Ishikawa (cell line): ENCODE data around the gene NLGN1.

ENCODE experiments used
- CEBPB ChIP-seq: IDR thresholded peaks from 2 replicates; pipeline ENCODE4 v1.6.1; 2012
- CREB1 ChIP-seq: IDR thresholded peaks from 2 replicates; pipeline ENCODE4 v1.6.1; 2012; ENCODE audit warnings: low read depth
- EP300 ChIP-seq: IDR thresholded peaks from 2 replicates; pipeline ENCODE4 v1.6.1; 2012; ENCODE audit warnings: borderline replicate concordance
- FOXM1 ChIP-seq: IDR thresholded peaks from 2 replicates; pipeline ENCODE4 v1.6.1; 2012; ENCODE audit warnings: low read depth, borderline replicate concordance
- NFIC ChIP-seq: IDR thresholded peaks from 2 replicates; pipeline ENCODE4 v1.6.1; 2012
- RAD21 ChIP-seq: IDR thresholded peaks from 2 replicates; pipeline ENCODE4 v1.6.1; 2012; ENCODE audit warnings: low read depth
- TAF1 ChIP-seq: IDR thresholded peaks from 2 replicates; pipeline ENCODE4 v1.6.1; 2012; ENCODE audit warnings: low read depth, mild to moderate bottlenecking
- TEAD4 ChIP-seq: IDR thresholded peaks from 2 replicates; pipeline ENCODE4 v1.6.1; 2012
- YY1 ChIP-seq: IDR thresholded peaks from 2 replicates; pipeline ENCODE4 v1.6.1; 2012; ENCODE audit warnings: low read depth
- TF ChIP-seq, protein P1 (sequence below): IDR thresholded peaks from 2 replicates; pipeline ENCODE4 v1.6.1; 2012
- TF ChIP-seq, protein P2 (sequence below): IDR thresholded peaks from 2 replicates; pipeline ENCODE4 v1.6.1; 2012; ENCODE audit warnings: low read depth, mild to moderate bottlenecking

DNA sequence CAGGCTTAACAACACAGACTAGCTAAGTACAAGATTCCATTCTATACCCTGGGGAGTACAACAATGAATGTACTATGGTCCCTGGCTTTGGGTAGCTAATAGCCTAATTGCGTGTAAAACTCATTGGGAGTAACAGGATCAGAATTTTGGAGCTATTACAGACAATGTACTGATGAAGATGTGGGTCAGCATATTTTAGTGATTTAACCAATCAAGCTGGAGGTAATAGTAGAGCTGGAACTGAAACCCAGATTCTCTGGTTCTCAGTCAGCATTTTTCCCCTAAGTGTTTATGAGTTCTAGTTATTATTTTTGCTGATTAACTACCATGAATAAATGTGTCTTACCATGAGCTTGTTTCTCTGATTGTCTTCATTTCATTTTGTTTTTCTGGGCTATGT lies 578.7 kb downstream of the NLGN1 start:
- TF ChIP-seq, protein P1, sequence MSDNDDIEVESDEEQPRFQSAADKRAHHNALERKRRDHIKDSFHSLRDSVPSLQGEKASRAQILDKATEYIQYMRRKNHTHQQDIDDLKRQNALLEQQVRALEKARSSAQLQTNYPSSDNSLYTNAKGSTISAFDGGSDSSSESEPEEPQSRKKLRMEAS: no peak
- TF ChIP-seq CEBPB (no peak), TEAD4 (no peak), CREB1 (no peak), TAF1 (no peak), YY1 (no peak), RAD21 (no peak), EP300 (no peak), NFIC (no peak), FOXM1 (no peak)
- TF ChIP-seq, protein P2, sequence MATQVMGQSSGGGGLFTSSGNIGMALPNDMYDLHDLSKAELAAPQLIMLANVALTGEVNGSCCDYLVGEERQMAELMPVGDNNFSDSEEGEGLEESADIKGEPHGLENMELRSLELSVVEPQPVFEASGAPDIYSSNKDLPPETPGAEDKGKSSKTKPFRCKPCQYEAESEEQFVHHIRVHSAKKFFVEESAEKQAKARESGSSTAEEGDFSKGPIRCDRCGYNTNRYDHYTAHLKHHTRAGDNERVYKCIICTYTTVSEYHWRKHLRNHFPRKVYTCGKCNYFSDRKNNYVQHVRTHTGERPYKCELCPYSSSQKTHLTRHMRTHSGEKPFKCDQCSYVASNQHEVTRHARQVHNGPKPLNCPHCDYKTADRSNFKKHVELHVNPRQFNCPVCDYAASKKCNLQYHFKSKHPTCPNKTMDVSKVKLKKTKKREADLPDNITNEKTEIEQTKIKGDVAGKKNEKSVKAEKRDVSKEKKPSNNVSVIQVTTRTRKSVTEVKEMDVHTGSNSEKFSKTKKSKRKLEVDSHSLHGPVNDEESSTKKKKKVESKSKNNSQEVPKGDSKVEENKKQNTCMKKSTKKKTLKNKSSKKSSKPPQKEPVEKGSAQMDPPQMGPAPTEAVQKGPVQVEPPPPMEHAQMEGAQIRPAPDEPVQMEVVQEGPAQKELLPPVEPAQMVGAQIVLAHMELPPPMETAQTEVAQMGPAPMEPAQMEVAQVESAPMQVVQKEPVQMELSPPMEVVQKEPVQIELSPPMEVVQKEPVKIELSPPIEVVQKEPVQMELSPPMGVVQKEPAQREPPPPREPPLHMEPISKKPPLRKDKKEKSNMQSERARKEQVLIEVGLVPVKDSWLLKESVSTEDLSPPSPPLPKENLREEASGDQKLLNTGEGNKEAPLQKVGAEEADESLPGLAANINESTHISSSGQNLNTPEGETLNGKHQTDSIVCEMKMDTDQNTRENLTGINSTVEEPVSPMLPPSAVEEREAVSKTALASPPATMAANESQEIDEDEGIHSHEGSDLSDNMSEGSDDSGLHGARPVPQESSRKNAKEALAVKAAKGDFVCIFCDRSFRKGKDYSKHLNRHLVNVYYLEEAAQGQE: no peak
